ENCODE measurements around the gene FAM114A1.

The FAM114A1 gene

GRCh38 chr4:38842994-38843393, 24.6 kb upstream of the FAM114A1 start:
- TF ChIP-seq GATA3 (IDR thresholded peaks at IDR 0.05; ENCODE audit: low read depth, low read length) (no peak), GATA2 (IDR thresholded peaks at IDR 0.05; ENCODE audit: low read depth, low read length) (no peak)

DNA sequence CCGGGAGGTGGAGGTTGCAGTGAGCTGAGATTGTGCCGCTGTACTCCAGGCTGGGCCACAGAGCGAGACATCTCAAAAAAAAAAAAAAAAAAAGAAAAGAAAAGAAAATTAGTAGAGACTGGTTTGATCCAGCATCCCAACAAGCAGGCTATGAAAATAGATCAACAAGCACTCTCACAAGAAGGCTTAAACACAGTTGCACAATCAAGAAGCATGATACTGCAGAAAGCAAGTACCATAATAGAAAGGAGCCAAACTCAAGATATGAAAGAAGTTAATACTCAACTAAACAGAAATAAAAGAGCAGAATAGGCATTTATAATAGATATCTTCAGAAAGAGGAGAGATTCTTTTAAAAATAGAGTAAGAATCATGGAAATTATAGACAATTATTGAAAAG, 21.6 kb upstream of the FAM114A1 start:
- TF ChIP-seq GATA3 (IDR thresholded peaks at IDR 0.05; ENCODE audit: low read depth, low read length) (no peak), GATA2 (IDR thresholded peaks at IDR 0.05; ENCODE audit: low read depth, low read length) (no peak)

DNA sequence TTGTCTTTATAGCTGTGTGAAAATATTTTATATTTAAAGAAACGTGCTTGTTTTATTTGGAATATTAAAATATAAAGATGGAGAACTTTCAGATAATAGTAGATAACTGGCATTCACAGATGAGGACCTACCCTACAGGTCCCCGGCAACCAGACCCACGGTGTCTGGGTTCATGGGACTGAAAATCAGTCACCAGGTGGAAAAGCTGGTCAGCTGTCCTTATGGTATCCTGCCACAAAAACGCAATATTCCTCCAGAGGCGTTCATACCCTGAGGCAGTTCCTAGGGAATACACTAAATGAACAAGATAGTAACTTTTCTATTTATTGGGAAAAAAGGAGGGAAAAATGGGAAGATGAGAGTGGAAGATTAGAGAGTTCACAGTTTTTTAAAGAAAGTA, 12.1 kb upstream of the FAM114A1 start:
- TF ChIP-seq GATA3 (IDR thresholded peaks at IDR 0.05; ENCODE audit: low read depth, low read length) (no peak), GATA2 (IDR thresholded peaks at IDR 0.05; ENCODE audit: low read depth, low read length) (no peak)

GRCh38 chr4:38856046-38856445, 11.6 kb upstream of the FAM114A1 start:
- TF ChIP-seq GATA2 (IDR thresholded peaks at IDR 0.05; ENCODE audit: low read depth, low read length) (no peak), GATA3 (IDR thresholded peaks at IDR 0.05; ENCODE audit: low read depth, low read length) (no peak)

GRCh38 chr4:38856524-38857337, 10.9 kb upstream of the FAM114A1 start, which contains the start of gene TLR6:
TLR6 (minus strand) TSS chr4:38856817; CDS start chr4:38829473, 27,344 bp downstream.
- TF ChIP-seq GATA3 (IDR thresholded peaks at IDR 0.05; ENCODE audit: low read depth, low read length): no peak
- no peak for TF ChIP-seq GATA2 (IDR thresholded peaks at IDR 0.05; ENCODE audit: low read depth, low read length)

DNA sequence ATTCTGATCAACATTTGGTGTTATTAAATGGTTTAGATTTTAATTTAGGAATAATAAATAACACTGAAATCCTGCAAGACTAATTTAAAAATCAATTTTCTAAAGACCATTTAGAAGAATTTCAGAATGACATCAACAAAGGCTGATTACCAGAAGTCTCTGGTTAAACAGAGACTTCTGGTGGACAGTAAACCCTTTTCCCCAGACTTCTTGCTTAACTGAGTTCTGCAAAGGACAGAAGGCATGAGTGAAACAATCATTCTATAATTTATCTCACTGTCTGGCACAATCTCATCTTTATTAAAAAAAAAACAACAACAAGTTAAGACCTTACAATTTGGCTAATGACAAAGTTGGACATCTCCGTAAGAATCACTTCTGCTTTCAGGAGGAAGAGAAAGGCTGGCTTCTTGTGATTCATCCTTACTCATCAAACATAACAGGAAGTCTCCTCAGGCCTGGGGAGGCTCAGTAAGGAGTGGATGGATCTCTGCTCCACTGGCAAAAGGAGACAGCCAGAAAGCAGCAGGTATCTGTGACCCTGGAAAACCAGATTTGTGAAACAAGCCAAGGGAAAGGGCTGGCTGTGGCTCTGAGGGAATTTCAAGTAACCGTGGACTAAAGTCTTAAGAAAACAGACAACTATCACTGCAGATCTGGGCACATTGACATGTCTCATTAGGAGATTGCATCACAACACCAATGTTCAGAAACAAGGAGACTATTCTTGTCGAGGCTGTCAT, 10.1 kb upstream of the FAM114A1 start:
- TF ChIP-seq GATA3 (IDR thresholded peaks at IDR 0.05; ENCODE audit: low read depth, low read length) (no peak), GATA2 (IDR thresholded peaks at IDR 0.05; ENCODE audit: low read depth, low read length) (no peak)

- no peak for TF ChIP-seq GATA2 (IDR thresholded peaks at IDR 0.05; ENCODE audit: low read depth, low read length)
- TF ChIP-seq GATA3 (IDR thresholded peaks at IDR 0.05; ENCODE audit: low read depth, low read length): no peak
Observed at GRCh38 chr4:38858097-38858420, 9.5 kb upstream of the FAM114A1 start.

DNA sequence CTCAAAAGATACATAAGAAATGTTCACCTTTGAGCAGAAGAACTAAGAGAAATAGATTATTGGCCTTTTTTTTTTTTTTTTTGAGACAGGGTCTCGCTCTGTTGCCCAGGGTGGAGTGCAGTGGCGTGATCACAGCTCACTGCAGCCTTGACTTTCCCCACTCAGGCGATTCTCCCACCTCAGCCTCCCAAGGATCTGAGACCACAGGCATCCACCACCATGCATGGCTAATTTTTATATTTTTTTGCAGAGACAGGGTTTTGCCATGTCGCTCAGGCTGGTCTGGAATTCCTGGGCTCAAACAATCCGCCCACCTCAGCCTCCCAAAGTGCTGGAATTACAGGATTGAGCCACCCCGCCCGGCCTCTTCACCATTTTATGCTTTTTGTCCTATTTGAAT, 8.1 kb upstream of the FAM114A1 start:
- TF ChIP-seq GATA2 (IDR thresholded peaks at IDR 0.05; ENCODE audit: low read depth, low read length): no peak
- TF ChIP-seq GATA3 (IDR thresholded peaks at IDR 0.05; ENCODE audit: low read depth, low read length): no peak

DNA sequence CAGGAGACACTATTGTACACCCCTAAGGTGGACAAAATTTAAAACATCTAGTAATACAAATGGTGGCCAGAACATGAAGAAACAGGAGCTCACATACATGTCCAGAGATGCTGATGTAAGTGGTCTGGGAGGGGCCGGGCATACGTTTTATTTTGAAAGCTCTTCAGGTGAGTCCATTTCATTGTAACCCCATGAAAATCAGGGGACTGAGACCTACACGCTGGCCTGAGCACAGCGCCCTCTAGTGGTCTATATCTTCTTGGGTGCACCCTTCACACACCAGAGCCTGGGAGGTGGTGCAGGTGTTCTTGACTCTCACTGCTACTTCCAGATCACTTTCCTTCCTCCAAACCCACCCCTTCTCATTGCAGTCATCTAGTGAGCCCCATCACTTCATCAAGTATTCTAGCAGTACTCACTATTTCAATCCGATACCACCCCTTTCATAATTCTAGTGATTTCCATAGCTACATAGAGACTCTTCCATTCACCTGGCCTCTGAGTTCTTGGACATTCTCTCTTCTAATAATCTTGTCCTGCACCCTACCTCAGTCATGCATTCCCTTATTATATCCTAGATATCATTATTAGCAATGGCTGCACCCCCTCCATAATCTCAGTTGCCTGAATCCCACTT, 6.7 kb upstream of the FAM114A1 start:
- TF ChIP-seq GATA3 (IDR thresholded peaks at IDR 0.05; ENCODE audit: low read depth, low read length): no peak
- no peak for TF ChIP-seq GATA2 (IDR thresholded peaks at IDR 0.05; ENCODE audit: low read depth, low read length)

DNA sequence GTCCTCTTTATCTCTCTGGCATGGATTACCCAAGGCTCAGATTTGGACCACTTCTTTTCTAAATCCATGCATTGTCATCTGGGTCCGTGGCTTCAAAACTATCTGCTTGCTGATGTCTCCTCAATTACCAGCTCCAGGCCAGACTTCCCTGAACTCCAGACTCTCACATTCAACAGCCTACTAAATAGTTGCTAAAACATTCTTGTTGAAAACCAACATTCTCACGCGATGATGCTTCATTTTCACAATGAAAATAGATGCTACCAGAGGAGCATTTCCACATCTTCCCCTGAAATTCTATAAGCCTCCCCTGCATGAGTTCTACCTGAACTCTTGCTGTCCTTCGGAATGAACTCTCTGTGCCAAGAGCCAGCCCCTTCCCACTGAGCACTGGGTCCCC, 5.8 kb upstream of the FAM114A1 start:
- TF ChIP-seq GATA2 (IDR thresholded peaks at IDR 0.05; ENCODE audit: low read depth, low read length): no peak

DNA sequence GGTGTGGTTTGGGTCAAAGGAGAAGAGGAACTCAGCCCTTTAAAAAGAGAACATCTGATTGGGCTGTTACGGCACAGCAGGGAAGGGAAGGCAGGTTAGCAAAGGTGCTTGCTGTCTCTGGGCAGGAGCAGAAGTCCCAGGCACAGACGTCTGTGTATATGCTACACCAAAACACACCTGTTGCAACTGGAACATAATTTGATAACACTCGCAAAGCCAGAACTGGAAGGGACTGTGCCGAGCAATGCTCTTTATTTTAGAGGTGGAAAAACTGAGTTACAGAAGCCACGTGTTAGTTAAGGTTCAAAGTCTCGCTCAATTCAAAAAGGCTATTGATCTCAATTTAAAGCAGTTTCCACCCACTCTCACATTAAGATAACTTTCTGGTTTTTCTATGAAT, 2.2 kb upstream of the FAM114A1 start:
- TF ChIP-seq GATA3 (IDR thresholded peaks at IDR 0.05; ENCODE audit: low read depth, low read length) (no peak), GATA2 (IDR thresholded peaks at IDR 0.05; ENCODE audit: low read depth, low read length) (no peak)

GRCh38 chr4:38866973-38867477, 581 bp upstream of the FAM114A1 start:
- TF ChIP-seq GATA2 (IDR thresholded peaks at IDR 0.05; ENCODE audit: low read depth, low read length) (no peak), GATA3 (IDR thresholded peaks at IDR 0.05; ENCODE audit: low read depth, low read length) (no peak)

- TF ChIP-seq GATA2 (IDR thresholded peaks at IDR 0.05; ENCODE audit: low read depth, low read length): no peak
- no peak for TF ChIP-seq GATA3 (IDR thresholded peaks at IDR 0.05; ENCODE audit: low read depth, low read length)
Observed at GRCh38 chr4:38868059-38868960, 704 bp downstream of the FAM114A1 start.
